Stomach (tissue), 4 donors: ENCODE measurements around the gene CAMK2N2.

ENCODE experiments used
- EP300 ChIP-seq: sonication (generic); formaldehyde crosslinking; IDR thresholded peaks from one replicate; pipeline ENCODE4 v1.6.1; 2017; ENCODE audit warnings: antibody characterized with exemption
- POLR2A ChIP-seq, 4 donors: fragments of 450-650 bp; IDR thresholded peaks; one replicate each; pipeline ENCODE4 v1.6.1; 2016; ENCODE audit warnings: antibody characterized with exemption in 4 of 4, control low read depth in 2 of 4, mild to moderate bottlenecking in 1 of 4, moderate library complexity in 1 of 4
- POLR2AphosphoS5 ChIP-seq, 3 donors: sonication (generic); formaldehyde crosslinking; IDR thresholded peaks; one replicate each; pipeline ENCODE4 v1.6.1; 2016; ENCODE audit warnings: antibody characterized with exemption in 3 of 3
- TF ChIP-seq, protein P1 (sequence below), 7 experiments: fragments of 450-650 bp in 4 of 7; fragments of 200-600 bp in 3 of 7; sonication (generic) in 3 of 7; IDR thresholded peaks; one replicate each; pipeline ENCODE4 v1.5.1; 2016 to 2019; ENCODE audit warnings: antibody characterized with exemption in 7 of 7, control low read depth in 2 of 7, mild to moderate bottlenecking in 1 of 7

DNA sequence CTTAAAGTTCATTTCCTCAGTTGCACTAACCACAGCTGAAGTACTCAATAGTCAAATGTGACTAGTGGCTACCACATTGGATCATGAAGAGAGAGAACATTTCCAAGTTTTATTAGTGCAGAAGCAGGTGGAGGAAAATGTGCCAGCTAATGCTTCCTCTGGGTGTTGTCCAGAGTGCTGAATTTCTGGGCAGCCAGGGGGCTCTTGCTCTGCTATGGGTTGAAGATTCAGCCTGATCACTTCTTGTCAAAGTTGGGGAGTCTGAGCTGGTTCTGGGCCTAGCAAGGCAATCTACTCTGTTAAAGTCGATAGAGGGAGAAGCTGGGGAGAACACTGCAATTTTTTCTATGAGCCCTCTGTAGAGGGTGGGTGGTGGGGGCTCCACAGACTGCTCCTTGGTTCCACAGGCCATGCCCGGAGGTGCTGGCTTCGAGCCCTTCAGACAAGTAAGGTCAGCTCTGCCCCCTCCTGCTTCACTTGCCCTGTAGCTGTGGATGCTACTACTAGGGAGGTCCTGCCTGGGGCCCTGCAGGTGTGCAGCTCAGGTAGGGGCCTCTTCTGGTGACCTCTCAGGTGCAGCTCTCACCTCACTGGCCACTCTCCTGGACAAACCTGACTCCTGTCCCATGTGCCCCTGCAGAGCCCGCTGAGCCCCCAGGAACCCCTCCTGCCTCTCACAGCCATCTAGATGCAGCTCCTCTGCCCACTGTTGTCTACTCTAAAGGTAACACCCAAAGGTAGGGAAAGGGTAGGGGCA is 20.8 kb downstream of the CAMK2N2 start:
- TF ChIP-seq, protein P1, sequence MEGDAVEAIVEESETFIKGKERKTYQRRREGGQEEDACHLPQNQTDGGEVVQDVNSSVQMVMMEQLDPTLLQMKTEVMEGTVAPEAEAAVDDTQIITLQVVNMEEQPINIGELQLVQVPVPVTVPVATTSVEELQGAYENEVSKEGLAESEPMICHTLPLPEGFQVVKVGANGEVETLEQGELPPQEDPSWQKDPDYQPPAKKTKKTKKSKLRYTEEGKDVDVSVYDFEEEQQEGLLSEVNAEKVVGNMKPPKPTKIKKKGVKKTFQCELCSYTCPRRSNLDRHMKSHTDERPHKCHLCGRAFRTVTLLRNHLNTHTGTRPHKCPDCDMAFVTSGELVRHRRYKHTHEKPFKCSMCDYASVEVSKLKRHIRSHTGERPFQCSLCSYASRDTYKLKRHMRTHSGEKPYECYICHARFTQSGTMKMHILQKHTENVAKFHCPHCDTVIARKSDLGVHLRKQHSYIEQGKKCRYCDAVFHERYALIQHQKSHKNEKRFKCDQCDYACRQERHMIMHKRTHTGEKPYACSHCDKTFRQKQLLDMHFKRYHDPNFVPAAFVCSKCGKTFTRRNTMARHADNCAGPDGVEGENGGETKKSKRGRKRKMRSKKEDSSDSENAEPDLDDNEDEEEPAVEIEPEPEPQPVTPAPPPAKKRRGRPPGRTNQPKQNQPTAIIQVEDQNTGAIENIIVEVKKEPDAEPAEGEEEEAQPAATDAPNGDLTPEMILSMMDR (IDR thresholded peaks at IDR 0.05) = no peak
- TF ChIP-seq POLR2AphosphoS5 (IDR thresholded peaks at IDR 0.05) (no peak), POLR2A (IDR thresholded peaks at IDR 0.05) (no peak), EP300 (no peak)
